WTC11 (cell line): ENCODE measurements around the gene SVIP. TPM values are rescaled to one million over a fixed set of nuclear protein-coding genes. Genes with fewer than 3 reads are reported as not detected.

Experiments
- ATAC-seq: fragments of 200-7000 bp; cut with Tn5 transposase; 2 replicates; pipeline ENCODE4 v1.10.0; 2021; ENCODE audit warnings: mild to moderate bottlenecking, moderate library complexity
- CTCF ChIA-PET: fragments of 300-600 bp; sonication (Branson Sonifier 250); formaldehyde crosslinking; loops from one replicate; lab custom pipeline; 2021; ENCODE audit warnings: antibody characterized with exemption; lab: Charles Lee
- POLR2A ChIA-PET: fragments of 350-600 bp; sonication (Branson Sonifier 250); formaldehyde crosslinking; loops from one replicate; lab custom pipeline; 2021; ENCODE audit warnings: antibody characterized with exemption; lab: Charles Lee
- DNase-seq: peaks from one replicate; pipeline ENCODE4 v3.0.0; 2021; ENCODE audit warnings: low spot score
- H3K27ac Mint-ChIP-seq: 2 replicates; pipeline ENCODE4 v1.8.0; 2021; ENCODE audit warnings: mixed read lengths
- H3K27me3 Mint-ChIP-seq: 2 replicates; pipeline ENCODE4 v1.8.0; 2021; ENCODE audit warnings: low read depth, mild to moderate bottlenecking, moderate library complexity, mixed read lengths
- H3K36me3 Mint-ChIP-seq: 2 replicates; pipeline ENCODE4 v1.8.0; 2021; ENCODE audit warnings: mixed read lengths
- H3K4me1 Mint-ChIP-seq: 2 replicates; pipeline ENCODE4 v1.8.0; 2022; ENCODE audit warnings: mixed read lengths
- H3K4me3 Mint-ChIP-seq: 2 replicates; pipeline ENCODE4 v1.8.0; 2021; ENCODE audit warnings: mild to moderate bottlenecking, moderate library complexity, mixed read lengths
- H3K9me3 Mint-ChIP-seq: 2 replicates; pipeline ENCODE4 v1.8.0; 2021; ENCODE audit warnings: mixed read lengths
- ATF1 ChIP-seq: sonication (generic); formaldehyde crosslinking; IDR thresholded peaks from 2 replicates; pipeline ENCODE4 v1.8.1; 2023; ENCODE audit warnings: mild to moderate bottlenecking, moderate library complexity, missing genetic modification reagents
- CBFB ChIP-seq: sonication (generic); formaldehyde crosslinking; IDR thresholded peaks from 2 replicates; pipeline ENCODE4 v1.8.1; 2022; ENCODE audit warnings: mild to moderate bottlenecking, low read depth, missing genetic modification reagents
- CTCF ChIP-seq: fragments of 200-600 bp; IDR thresholded peaks from 2 replicates; pipeline ENCODE4 v1.8.0; 2022; ENCODE audit warnings: antibody characterized with exemption
- FOXK1 ChIP-seq: sonication (generic); formaldehyde crosslinking; IDR thresholded peaks from 2 replicates; pipeline ENCODE4 v1.8.0; 2022; ENCODE audit warnings: mild to moderate bottlenecking, moderate library complexity, missing genetic modification reagents
- NR3C1 ChIP-seq: sonication (generic); formaldehyde crosslinking; conservative IDR thresholded peaks from 2 replicates; pipeline ENCODE4 v1.8.1; 2023; ENCODE audit warnings: low read depth, mild to moderate bottlenecking, missing genetic modification reagents
- SMAD3 ChIP-seq: sonication (generic); formaldehyde crosslinking; IDR thresholded peaks from 2 replicates; pipeline ENCODE4 v1.8.0; 2022; ENCODE audit warnings: missing genetic modification reagents, mild to moderate bottlenecking, borderline replicate concordance
- SMAD4 ChIP-seq: sonication (generic); formaldehyde crosslinking; IDR thresholded peaks from 2 replicates; pipeline ENCODE4 v1.8.0; 2022; ENCODE audit warnings: mild to moderate bottlenecking, missing genetic modification reagents
- TCF7 ChIP-seq: sonication (generic); formaldehyde crosslinking; IDR thresholded peaks from 2 replicates; pipeline ENCODE4 v1.8.0; 2022; ENCODE audit warnings: mild to moderate bottlenecking, low read depth, missing genetic modification reagents, moderate library complexity
- TEAD4 ChIP-seq: sonication (generic); formaldehyde crosslinking; IDR thresholded peaks from 2 replicates; pipeline ENCODE4 v1.8.0; 2022; ENCODE audit warnings: mild to moderate bottlenecking, missing genetic modification reagents
- TP53 ChIP-seq: sonication (generic); formaldehyde crosslinking; IDR thresholded peaks from 2 replicates; pipeline ENCODE4 v1.8.1; 2023; ENCODE audit warnings: mild to moderate bottlenecking, missing genetic modification reagents
- ZNF512 ChIP-seq: sonication (generic); formaldehyde crosslinking; IDR thresholded peaks from 2 replicates; pipeline ENCODE4 v1.8.1; 2022; ENCODE audit warnings: missing genetic modification reagents, borderline replicate concordance
- ZNF532 ChIP-seq: fragments of 250-450 bp; sonication (Bioruptor Pico); IDR thresholded peaks from 2 replicates; pipeline ENCODE4 v1.9.0; 2021; ENCODE audit warnings: mild to moderate bottlenecking, borderline replicate concordance
- total RNA-seq: library from RNA; stranded (reverse); gene quantifications from 3 replicates; pipeline ENCODE4 v1.2.3, GENCODE V29; 2021
- TF ChIP-seq, protein P1 (sequence below): sonication (generic); formaldehyde crosslinking; IDR thresholded peaks from 2 replicates; pipeline ENCODE4 v1.8.0; 2022; ENCODE audit warnings: mild to moderate bottlenecking, missing genetic modification reagents
- TF ChIP-seq, protein P2 (sequence below): sonication (generic); formaldehyde crosslinking; IDR thresholded peaks from 2 replicates; pipeline ENCODE4 v1.8.1; 2023; ENCODE audit warnings: mild to moderate bottlenecking, moderate library complexity, missing genetic modification reagents
- TF ChIP-seq, protein P3 (sequence below): sonication (generic); formaldehyde crosslinking; IDR thresholded peaks from 2 replicates; pipeline ENCODE4 v1.8.1; 2023; ENCODE audit warnings: mild to moderate bottlenecking, missing genetic modification reagents

The SVIP gene
- total RNA-seq, 1 experiment from 2014 or later, result 9.1 TPM

DNA sequence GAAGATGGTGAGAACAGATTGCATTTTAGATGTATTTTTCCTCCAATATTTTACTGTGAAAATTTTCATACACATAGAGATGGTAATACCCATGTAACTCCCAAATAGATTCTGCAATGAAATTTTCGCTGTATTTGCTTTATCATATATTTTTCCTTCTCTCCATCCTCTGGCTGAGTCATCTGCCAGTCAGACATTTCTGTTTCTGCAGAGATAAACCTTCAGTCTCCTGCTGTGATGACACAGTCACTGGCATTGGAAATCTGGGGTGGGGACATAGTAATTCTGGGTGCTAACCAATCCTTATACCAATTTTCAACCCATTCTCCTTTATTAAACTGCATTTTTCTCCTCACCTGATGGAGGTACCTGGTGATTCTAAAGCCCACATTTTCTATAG is 33.7 kb downstream of the SVIP start (continued):
- TF ChIP-seq, protein P1, sequence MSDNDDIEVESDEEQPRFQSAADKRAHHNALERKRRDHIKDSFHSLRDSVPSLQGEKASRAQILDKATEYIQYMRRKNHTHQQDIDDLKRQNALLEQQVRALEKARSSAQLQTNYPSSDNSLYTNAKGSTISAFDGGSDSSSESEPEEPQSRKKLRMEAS (CRISPR knock-in tag), result no peak
- no peak for TF ChIP-seq SMAD4 (CRISPR knock-in tag)

- ATAC-seq (0 out of 2 replicates have a peak, but pooled peaks have one; percentile 30), DNase-seq (no peak)
- H3K27me3 Mint-ChIP-seq, result no peaks in the 10 kb centered on the region
- POLR2A ChIA-PET, result no interaction called here
- H3K27ac Mint-ChIP-seq, result no peak overlapping the region
- no peaks in the 10 kb centered on the region for H3K9me3 Mint-ChIP-seq
- no peak overlapping the region for H3K4me3 Mint-ChIP-seq
- no peak for TF ChIP-seq CBFB
- no peak for TF ChIP-seq TEAD4 (CRISPR knock-in tag)
- CTCF ChIA-PET, result interaction anchor here (1.2 to 2.4 kb wide), 2 partner anchors 37 to 133 kb away, joined by 3 to 12 read pairs; partner anchors contain the start of gene SVIP
- H3K36me3 Mint-ChIP-seq, result no peaks in the 10 kb centered on the region
- peaks cover 5% of the 10 kb centered on the region for H3K4me1 Mint-ChIP-seq
These were observed 37.1 kb downstream of the SVIP start for GRCh38 chr11:22792497-22792896.

DNA sequence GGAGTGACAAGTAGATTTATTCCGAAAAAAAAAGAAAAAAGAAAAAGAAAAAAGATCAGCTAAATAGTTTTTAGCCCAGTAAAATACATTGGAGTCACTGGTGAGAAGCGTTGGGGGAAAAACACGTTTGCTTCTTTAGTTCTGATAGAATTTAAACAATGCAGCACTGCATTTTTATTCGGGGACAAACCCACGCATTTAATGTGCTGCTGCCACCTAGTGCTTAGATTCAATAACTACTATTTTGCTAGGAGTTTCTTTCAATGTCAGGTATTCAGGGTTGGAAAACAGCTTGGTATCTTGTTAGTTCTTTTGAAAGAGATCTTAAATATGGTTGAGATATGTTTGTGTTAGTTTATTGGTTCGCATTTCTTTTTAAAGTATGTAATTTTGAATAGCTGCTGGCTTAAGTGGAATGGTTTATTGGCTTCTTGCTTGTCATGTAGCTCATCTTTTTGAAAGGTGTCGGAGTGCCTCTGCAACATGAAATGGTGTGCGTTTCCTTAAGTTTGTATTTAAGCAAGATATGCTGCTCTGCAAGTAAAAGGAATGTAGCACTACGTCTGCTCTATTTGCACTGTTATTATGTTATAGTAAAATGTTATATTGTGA is 41.9 kb downstream of the SVIP start:
- TF ChIP-seq, protein P2, sequence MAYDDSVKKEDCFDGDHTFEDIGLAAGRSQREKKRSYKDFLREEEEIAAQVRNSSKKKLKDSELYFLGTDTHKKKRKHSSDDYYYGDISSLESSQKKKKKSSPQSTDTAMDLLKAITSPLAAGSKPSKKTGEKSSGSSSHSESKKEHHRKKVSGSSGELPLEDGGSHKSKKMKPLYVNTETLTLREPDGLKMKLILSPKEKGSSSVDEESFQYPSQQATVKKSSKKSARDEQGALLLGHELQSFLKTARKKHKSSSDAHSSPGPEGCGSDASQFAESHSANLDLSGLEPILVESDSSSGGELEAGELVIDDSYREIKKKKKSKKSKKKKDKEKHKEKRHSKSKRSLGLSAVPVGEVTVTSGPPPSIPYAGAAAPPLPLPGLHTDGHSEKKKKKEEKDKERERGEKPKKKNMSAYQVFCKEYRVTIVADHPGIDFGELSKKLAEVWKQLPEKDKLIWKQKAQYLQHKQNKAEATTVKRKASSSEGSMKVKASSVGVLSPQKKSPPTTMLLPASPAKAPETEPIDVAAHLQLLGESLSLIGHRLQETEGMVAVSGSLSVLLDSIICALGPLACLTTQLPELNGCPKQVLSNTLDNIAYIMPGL (CRISPR knock-in tag), result no peak
- TF ChIP-seq CTCF, result 0 out of 2 replicates have a peak, but pooled peaks have one; percentile 24
- H3K4me1 Mint-ChIP-seq, result peaks cover 10% of the 10 kb centered on the region
- H3K9me3 Mint-ChIP-seq, result peaks cover 3% of the 10 kb centered on the region; the same call in 1 of the 2 replicates
- no peak overlapping the region for H3K4me3 Mint-ChIP-seq
- DNase-seq (no peak), ATAC-seq (peak; percentile 69)
- ChIA-PET POLR2A (no interaction called here), CTCF (interaction anchor here (0.6 to 1.9 kb wide), 21 partner anchors 9 to 625 kb away, joined by 3 to 13 read pairs (median 4); partner anchors contain the start of genes FANCF, GAS2 and SVIP)
- no peaks in the 10 kb centered on the region for H3K36me3 Mint-ChIP-seq
- no peaks in the 10 kb centered on the region for H3K27me3 Mint-ChIP-seq
- H3K27ac Mint-ChIP-seq, result no peak overlapping the region

GRCh38 chr11:22787055-22787454 is 42.5 kb downstream of the SVIP start:
- no peaks in the 10 kb centered on the region for H3K27me3 Mint-ChIP-seq
- no peak overlapping the region for H3K27ac Mint-ChIP-seq
- CTCF ChIA-PET, result interaction anchor here (1.0 to 1.9 kb wide), 9 partner anchors 8 to 542 kb away, joined by 3 to 13 read pairs (median 5); partner anchors contain the start of gene SVIP
- H3K4me1 Mint-ChIP-seq, result peaks cover 7% of the 10 kb centered on the region
- H3K9me3 Mint-ChIP-seq, result peaks cover 3% of the 10 kb centered on the region; the same call in 1 of the 2 replicates
- no peak for ATAC-seq
- POLR2A ChIA-PET, result no interaction called here
- no peak for DNase-seq
- no peaks in the 10 kb centered on the region for H3K36me3 Mint-ChIP-seq
- H3K4me3 Mint-ChIP-seq, result no peak overlapping the region
- TF ChIP-seq, protein P3, sequence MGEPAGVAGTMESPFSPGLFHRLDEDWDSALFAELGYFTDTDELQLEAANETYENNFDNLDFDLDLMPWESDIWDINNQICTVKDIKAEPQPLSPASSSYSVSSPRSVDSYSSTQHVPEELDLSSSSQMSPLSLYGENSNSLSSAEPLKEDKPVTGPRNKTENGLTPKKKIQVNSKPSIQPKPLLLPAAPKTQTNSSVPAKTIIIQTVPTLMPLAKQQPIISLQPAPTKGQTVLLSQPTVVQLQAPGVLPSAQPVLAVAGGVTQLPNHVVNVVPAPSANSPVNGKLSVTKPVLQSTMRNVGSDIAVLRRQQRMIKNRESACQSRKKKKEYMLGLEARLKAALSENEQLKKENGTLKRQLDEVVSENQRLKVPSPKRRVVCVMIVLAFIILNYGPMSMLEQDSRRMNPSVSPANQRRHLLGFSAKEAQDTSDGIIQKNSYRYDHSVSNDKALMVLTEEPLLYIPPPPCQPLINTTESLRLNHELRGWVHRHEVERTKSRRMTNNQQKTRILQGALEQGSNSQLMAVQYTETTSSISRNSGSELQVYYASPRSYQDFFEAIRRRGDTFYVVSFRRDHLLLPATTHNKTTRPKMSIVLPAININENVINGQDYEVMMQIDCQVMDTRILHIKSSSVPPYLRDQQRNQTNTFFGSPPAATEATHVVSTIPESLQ, result no peak
- TF ChIP-seq ZNF532 (CRISPR knock-in tag) (no peak), SMAD3 (no peak), NR3C1 (CRISPR knock-in tag) (no peak), TCF7 (CRISPR knock-in tag) (no peak), FOXK1 (CRISPR knock-in tag) (no peak), ZNF512 (no peak), ATF1 (CRISPR knock-in tag) (no peak), TP53 (no peak)
- TF ChIP-seq, protein P1 (CRISPR knock-in tag), result no peak
